Measurements from ENCODE around the gene TENT5C.

DNA sequence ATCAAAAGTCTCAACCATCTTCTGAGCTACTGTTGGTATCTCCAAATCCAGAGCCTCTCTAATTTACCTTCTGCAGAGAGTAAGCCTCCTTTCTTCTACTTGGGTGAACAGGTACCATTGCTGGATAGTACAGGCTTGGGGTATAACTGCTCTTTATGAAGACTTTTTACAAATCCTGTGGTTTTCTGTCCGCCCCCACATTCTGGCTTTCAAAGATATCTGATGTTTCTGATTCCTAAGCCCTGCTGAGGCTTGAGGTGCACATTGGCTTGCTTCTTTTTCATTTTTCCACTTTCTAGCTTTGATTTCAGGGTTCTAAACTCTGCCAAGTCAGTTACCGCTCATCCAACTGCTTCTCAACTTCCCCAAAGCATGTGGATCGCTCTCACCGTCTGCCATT lies 37.1 kb downstream of the TENT5C start:
- TF ChIP-seq E2F5 (CRISPR knock-in tag; IDR thresholded peaks at IDR 0.05): no peak
- no peak for TF ChIP-seq RBM39 (optimal IDR thresholded peaks at IDR 0.05; ENCODE audit: low read depth, low read length)
- TF ChIP-seq SIX5 (IDR thresholded peaks at IDR 0.05; ENCODE audit: borderline replicate concordance in 1 of 2, insufficient read depth in 1 of 2, low read depth in 1 of 2, low read length in 2 of 2): no peak
- TF ChIP-seq SRSF7 (optimal IDR thresholded peaks at IDR 0.05; ENCODE audit: low read depth, low read length): no peak
- no peak for TF ChIP-seq ZNF280B (CRISPR knock-in tag; IDR thresholded peaks at IDR 0.05)
- TF ChIP-seq, protein P1, sequence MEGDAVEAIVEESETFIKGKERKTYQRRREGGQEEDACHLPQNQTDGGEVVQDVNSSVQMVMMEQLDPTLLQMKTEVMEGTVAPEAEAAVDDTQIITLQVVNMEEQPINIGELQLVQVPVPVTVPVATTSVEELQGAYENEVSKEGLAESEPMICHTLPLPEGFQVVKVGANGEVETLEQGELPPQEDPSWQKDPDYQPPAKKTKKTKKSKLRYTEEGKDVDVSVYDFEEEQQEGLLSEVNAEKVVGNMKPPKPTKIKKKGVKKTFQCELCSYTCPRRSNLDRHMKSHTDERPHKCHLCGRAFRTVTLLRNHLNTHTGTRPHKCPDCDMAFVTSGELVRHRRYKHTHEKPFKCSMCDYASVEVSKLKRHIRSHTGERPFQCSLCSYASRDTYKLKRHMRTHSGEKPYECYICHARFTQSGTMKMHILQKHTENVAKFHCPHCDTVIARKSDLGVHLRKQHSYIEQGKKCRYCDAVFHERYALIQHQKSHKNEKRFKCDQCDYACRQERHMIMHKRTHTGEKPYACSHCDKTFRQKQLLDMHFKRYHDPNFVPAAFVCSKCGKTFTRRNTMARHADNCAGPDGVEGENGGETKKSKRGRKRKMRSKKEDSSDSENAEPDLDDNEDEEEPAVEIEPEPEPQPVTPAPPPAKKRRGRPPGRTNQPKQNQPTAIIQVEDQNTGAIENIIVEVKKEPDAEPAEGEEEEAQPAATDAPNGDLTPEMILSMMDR (IDR thresholded peaks at IDR 0.05 in 2 of 3, conservative IDR thresholded peaks at IDR 0.05 in 1 of 3; ENCODE audit: insufficient read depth in 2 of 3, low read depth in 1 of 3, low read length in 3 of 3): no peak
- TF ChIP-seq YY1 (IDR thresholded peaks at IDR 0.05; ENCODE audit: borderline replicate concordance in 1 of 3, control insufficient read depth in 1 of 3, extremely low read depth in 1 of 3, insufficient read depth in 3 of 3, insufficient read length in 1 of 3, insufficient replicate concordance in 2 of 3, low read depth in 1 of 3, low read length in 2 of 3): no peak
- TF ChIP-seq HNRNPUL1 (IDR thresholded peaks at IDR 0.05; ENCODE audit: low read length): no peak
- no peak for TF ChIP-seq MED1 (CRISPR knock-in tag; IDR thresholded peaks at IDR 0.05; ENCODE audit: borderline replicate concordance)

Measured in K562 (cell line).